CD4-positive, alpha-beta T cell treated with Interleukin-21 for 1 hour (primary cell): ENCODE data around the gene GGT6.
"Not testable (repeated sequence)": the region's sequence is repeated elsewhere in the genome, so short reads cannot be mapped to it uniquely, and the experiment has no call there.

Experiments used
- DNase-seq: peaks from one replicate; pipeline ENCODE4 v3.0.0-alpha.2; 2020

The GGT6 gene, protein sequence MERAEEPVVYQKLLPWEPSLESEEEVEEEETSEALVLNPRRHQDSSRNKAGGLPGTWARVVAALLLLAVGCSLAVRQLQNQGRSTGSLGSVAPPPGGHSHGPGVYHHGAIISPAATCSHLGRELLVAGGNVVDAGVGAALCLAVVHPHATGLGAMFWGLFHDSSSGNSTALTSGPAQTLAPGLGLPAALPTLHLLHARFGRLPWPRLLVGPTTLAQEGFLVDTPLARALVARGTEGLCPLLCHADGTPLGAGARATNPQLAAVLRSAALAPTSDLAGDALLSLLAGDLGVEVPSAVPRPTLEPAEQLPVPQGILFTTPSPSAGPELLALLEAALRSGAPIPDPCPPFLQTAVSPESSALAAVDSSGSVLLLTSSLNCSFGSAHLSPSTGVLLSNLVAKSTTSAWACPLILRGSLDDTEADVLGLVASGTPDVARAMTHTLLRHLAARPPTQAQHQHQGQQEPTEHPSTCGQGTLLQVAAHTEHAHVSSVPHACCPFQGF

GRCh38 chr17:4560421-4560820 is at the start of gene GGT6:
GGT6 (minus strand) TSS chr17:4560577; CDS start chr17:4560521, 56 bp downstream.
- no peak for DNase-seq

DNA sequence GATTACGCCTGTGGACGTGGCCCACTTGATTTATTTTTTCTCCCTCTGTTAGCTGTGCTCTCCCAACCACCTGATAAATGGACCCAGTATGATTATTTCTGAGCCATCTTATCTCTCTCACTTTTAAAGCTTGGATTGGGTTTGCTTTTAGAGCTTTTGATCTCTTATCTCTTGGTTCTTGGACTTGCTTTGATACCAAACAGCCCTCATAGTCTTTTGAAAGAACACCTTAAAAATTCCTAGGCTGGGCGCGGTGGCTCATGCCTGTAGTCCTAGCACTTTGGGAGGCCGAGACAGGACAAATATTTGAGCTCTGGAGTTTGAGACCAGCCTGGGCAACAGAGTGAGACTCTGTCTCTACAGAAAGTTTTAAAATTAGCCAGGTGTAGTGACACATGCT is 49.8 kb upstream of the GGT6 start:
- no peak for DNase-seq

- no peak for DNase-seq
Observed at GRCh38 chr17:4609761-4610160, 49.4 kb upstream of the GGT6 start.

- no peak for DNase-seq
Observed at GRCh38 chr17:4607773-4608187, 47.4 kb upstream of the GGT6 start.

DNA sequence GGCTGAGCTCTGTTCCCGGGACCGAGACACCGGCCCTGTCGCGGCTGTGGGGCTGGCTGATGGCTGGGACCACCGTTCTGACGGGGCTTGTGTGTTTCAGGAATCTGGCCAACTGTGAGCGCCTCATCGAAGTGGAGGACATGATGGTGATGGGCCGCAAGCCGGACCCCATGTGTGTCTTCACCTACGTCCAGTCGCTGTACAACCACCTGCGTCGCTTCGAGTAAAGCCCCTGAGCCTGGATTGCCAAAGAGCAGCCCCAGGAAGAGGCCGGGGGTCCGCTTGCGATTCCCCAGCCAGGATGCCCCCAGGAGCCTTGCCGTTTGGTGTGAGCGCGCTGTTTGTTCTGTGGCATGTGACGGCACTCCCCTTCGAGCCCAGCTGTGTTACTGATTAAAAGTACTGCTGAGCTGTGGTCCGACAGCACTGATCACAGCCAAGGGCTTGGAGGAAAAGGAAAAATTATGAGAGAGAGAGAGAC is 46.9 kb upstream of the GGT6 start:
- DNase-seq = no peak

DNA sequence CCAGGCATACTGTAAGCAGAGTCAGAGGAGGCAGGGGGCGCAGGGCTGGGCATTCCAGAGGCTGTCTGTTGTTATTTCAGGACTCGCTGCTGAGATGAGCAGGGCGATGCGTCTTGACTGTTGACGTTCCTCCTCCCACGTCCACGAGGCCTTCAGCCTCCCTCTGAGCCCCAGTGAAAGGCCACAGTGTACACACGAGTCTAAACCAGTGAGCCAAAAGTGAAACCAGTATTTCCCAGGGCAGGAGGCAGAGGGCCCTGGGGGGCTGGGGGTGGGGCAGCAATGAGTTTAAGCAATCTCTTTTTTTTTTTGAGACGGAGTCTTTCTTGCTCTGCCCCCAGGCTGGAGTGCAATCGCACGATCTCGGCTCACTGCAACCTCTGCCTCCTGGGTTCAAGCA is 45.4 kb upstream of the GGT6 start:
- DNase-seq = no peak

GRCh38 chr17:4604736-4605135 is 44.4 kb upstream of the GGT6 start:
- DNase-seq = not testable (repeated sequence)

GRCh38 chr17:4604111-4604644 is 43.8 kb upstream of the GGT6 start:
- no peak for DNase-seq

- no peak for DNase-seq
Observed at GRCh38 chr17:4602041-4602440, 41.7 kb upstream of the GGT6 start.

- no peak for DNase-seq
Observed at GRCh38 chr17:4601326-4601725, 40.9 kb upstream of the GGT6 start.

GRCh38 chr17:4600563-4600962 is 40.2 kb upstream of the GGT6 start:
- DNase-seq = no peak

DNA sequence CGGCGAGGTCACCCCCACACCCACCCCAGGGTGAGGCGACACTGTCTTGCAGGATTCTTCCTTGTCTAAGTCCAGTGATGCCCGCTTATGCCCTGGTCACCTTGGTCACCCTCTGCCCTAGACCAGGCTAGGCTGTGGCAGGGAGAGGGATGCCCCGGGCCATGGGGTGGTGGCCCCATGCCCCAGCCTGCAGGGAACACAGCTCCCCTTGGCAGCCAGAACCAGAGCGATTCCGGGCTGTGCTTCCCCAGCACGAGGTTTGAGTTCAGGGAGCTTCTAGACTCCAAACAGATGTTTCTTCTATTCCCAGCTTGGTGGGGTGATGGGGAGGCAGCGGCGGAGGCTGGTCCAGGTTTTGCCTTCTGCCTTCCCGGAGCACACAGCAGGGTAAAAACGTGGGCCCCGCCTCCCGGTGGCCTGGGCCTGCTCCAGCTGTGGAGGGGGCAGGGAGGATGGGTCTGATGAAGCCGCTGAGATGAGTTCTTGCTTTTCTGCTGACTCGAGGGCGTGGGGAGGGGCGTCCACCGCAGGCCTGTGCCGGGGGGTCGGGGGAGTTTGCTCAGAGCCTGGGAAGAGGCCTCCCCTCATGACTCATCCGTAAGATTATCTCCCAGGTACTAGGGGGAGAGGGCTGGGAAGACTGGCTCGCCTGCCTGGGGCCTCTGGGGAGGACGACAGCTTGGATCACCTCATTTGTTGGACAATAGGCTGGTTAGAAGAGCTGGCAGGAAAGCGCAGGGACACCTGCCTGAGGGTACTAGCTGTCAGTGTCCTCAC is 39.3 kb upstream of the GGT6 start:
- DNase-seq = no peak

- DNase-seq = no peak
Observed at GRCh38 chr17:4598776-4599504, 38.6 kb upstream of the GGT6 start.

GRCh38 chr17:4597975-4598374 is 37.6 kb upstream of the GGT6 start:
- no peak for DNase-seq

- DNase-seq = no peak
Observed at GRCh38 chr17:4596636-4597380, 36.4 kb upstream of the GGT6 start.

DNA sequence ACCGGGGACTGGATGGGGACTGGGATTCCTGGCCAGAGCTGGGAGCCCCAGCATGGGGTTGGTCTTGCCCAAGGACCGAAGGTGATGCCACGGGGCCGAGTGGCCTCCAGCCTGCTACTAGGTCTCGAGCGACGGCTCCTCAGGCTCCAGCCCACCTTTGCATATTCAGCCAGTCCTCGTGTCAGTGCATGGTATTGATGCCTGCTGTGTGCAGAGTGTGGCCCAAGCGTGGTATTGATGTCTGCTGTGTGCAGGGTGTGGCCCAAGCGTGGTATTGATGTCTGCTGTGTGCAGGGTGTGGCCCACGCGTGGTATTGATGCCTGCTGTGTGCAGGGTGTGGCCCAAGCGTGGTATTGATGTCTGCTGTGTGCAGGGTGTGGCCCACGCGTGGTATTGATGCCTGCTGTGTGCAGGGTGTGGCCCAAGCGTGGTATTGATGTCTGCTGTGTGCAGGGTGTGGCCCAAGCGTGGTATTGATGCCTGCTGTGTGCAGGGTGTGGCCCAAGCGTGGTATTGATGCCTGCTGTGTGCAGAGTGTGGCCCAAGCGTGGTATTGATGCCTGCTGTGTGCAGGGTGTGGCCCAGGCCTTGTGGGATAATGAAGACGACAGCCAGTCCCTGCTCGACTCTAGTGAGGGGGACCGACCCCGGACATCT is 35.4 kb upstream of the GGT6 start:
- not testable (repeated sequence) for DNase-seq

GRCh38 chr17:4594931-4595684 is 34.7 kb upstream of the GGT6 start:
- DNase-seq = peak; percentile 18

- no peak for DNase-seq
Observed at GRCh38 chr17:4594406-4594805, 34.0 kb upstream of the GGT6 start.

DNA sequence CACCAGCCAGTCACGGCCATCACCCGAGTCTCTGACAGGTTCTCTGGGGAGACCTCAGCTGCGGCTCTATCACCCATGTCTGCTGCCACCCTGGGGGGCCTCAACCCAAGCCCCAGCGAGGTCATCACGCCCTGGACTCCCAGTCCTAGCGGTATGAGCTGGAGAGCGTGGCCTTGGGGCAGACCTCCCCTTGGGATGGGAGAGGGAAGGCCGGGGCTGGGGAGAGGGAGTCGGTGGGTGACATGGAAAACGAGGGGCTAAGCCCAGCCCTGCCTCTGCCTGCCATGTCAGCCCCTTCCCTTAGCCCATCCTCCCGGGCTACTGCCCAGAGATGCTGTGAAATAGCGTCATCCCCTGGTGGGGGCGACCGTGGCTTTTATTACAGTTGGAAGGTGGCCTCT is 32.6 kb upstream of the GGT6 start:
- DNase-seq = no peak

GRCh38 chr17:4592240-4593005 is 32.0 kb upstream of the GGT6 start:
- DNase-seq = no peak
